ENCODE measurements around the gene DUSP22.

DNA sequence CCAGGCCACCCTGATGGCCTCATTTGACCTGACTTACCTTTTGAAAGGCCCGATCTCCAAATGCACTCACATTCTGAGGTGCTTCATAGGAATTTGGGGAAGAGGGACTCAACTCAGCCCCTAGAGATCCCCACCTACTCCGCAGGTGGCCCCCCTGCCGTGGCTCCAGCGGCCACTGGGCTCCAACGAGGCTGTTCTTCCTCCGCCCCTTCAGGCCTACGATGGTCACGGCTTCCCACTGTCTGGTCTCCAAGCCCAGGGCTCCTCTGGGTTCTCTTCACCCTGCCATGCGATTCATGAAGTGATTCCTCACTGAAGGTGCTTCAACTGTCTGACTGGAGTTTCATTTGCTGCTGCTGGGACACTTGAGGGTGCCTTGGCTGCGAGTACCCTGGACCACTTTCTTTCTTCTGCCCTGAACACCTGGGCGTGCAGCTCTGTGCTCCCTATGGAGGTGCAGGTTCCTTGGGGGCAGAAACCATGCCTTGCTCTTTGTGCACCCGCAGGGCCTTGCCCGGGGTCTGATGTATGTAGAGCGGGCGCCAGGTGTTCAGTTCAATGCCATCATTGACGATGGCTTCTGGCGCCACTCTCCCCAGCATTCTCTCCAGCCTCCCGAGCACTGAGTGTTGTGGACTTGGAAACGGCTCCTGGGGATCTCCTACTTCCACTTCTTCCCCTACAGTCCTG, 10.0 kb upstream of the DUSP22 start:
- TF ChIP-seq CREB1 (IDR thresholded peaks at IDR 0.05) (no peak), SRF (IDR thresholded peaks at IDR 0.05; ENCODE audit: low read depth, low read length) (no peak), POLR2AphosphoS5 (IDR thresholded peaks at IDR 0.05; ENCODE audit: low read depth, low read length) (no peak), EZH2 (IDR thresholded peaks at IDR 0.05; ENCODE audit: low read depth, low read length, severe bottlenecking) (no peak), TEAD4 (IDR thresholded peaks at IDR 0.05; ENCODE audit: low read depth, low read length) (no peak), YY1 (IDR thresholded peaks at IDR 0.05; ENCODE audit: low read depth, low read length) (no peak), FOSL1 (IDR thresholded peaks at IDR 0.05; ENCODE audit: insufficient read depth, low read depth, low read length) (no peak), HDAC2 (IDR thresholded peaks at IDR 0.05; ENCODE audit: borderline replicate concordance in 1 of 2, low read depth in 2 of 2, low read length in 2 of 2) (no peak), POLR2A (IDR thresholded peaks at IDR 0.05; ENCODE audit: control extremely low read depth in 1 of 2, low read depth in 2 of 2, low read length in 2 of 2) (no peak), BACH1 (IDR thresholded peaks at IDR 0.05; ENCODE audit: low read length) (no peak), CHD1 (IDR thresholded peaks at IDR 0.05; ENCODE audit: low read depth, low read length) (no peak)
- TF ChIP-seq, protein P1, sequence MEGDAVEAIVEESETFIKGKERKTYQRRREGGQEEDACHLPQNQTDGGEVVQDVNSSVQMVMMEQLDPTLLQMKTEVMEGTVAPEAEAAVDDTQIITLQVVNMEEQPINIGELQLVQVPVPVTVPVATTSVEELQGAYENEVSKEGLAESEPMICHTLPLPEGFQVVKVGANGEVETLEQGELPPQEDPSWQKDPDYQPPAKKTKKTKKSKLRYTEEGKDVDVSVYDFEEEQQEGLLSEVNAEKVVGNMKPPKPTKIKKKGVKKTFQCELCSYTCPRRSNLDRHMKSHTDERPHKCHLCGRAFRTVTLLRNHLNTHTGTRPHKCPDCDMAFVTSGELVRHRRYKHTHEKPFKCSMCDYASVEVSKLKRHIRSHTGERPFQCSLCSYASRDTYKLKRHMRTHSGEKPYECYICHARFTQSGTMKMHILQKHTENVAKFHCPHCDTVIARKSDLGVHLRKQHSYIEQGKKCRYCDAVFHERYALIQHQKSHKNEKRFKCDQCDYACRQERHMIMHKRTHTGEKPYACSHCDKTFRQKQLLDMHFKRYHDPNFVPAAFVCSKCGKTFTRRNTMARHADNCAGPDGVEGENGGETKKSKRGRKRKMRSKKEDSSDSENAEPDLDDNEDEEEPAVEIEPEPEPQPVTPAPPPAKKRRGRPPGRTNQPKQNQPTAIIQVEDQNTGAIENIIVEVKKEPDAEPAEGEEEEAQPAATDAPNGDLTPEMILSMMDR (IDR thresholded peaks at IDR 0.05; ENCODE audit: control extremely low read depth in 1 of 3, insufficient read depth in 1 of 3, low read depth in 1 of 3, low read length in 3 of 3): no peak
